ENCODE data around the gene VEZF1. TPM values are rescaled to one million over a fixed set of nuclear protein-coding genes. Genes with fewer than 3 reads are reported as not detected.

Gene VEZF1
- total and polyA plus RNA-seq, 2 of the 8 experiments (the other 6 are each of a cell fraction or from before 2014, with no cell fraction given), result 28.9 to 61.9 TPM

DNA sequence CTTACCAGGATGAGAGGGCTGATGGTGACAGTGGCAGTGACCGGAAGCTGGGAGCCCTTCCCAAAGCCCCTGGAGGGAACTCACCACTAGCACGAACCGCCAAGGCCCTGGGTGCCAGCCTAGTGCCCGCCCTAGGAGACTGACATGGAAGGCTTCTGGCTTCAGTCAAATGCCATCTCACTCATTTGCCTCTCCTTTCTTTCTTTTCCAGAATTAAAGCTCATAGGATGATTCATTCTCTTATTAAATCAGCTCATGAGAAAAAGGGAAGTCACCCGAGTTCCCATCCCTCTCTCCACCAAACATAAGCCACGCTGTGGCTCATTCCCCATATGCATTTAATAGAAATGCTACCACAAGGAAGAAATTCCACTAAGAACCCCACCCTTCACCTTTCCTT, 44.9 kb downstream of the VEZF1 start:
- no peak overlapping the region for H3K4me2 ChIP-seq (ENCODE audit: insufficient read depth in 1 of 2, low read depth in 2 of 2, low read length in 2 of 2)
- no peak for TF ChIP-seq SAP30 (IDR thresholded peaks at IDR 0.05; ENCODE audit: insufficient read depth, insufficient replicate concordance, low read length)
- TF ChIP-seq SP2 (IDR thresholded peaks at IDR 0.05; ENCODE audit: low read length), result no peak
- no peak for TF ChIP-seq CHD2 (IDR thresholded peaks at IDR 0.05; ENCODE audit: low read length)
- no peak for TF ChIP-seq GTF2F1 (IDR thresholded peaks at IDR 0.05; ENCODE audit: borderline replicate concordance, low read depth, low read length)
- TF ChIP-seq EGR1 (IDR thresholded peaks at IDR 0.05; ENCODE audit: borderline replicate concordance, low read depth, low read length), result no peak
- TF ChIP-seq SIX5 (IDR thresholded peaks at IDR 0.05; ENCODE audit: low read depth, low read length), result no peak
- no peak for TF ChIP-seq BCL11A (IDR thresholded peaks at IDR 0.05; ENCODE audit: low read depth in 2 of 2, low read length in 2 of 2)
- TF ChIP-seq KDM5A (IDR thresholded peaks at IDR 0.05; ENCODE audit: low read length), result no peak
- TF ChIP-seq POU5F1 (IDR thresholded peaks at IDR 0.05; ENCODE audit: low read depth, low read length), result no peak
- TF ChIP-seq, protein P1, sequence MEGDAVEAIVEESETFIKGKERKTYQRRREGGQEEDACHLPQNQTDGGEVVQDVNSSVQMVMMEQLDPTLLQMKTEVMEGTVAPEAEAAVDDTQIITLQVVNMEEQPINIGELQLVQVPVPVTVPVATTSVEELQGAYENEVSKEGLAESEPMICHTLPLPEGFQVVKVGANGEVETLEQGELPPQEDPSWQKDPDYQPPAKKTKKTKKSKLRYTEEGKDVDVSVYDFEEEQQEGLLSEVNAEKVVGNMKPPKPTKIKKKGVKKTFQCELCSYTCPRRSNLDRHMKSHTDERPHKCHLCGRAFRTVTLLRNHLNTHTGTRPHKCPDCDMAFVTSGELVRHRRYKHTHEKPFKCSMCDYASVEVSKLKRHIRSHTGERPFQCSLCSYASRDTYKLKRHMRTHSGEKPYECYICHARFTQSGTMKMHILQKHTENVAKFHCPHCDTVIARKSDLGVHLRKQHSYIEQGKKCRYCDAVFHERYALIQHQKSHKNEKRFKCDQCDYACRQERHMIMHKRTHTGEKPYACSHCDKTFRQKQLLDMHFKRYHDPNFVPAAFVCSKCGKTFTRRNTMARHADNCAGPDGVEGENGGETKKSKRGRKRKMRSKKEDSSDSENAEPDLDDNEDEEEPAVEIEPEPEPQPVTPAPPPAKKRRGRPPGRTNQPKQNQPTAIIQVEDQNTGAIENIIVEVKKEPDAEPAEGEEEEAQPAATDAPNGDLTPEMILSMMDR (IDR thresholded peaks at IDR 0.05; ENCODE audit: control extremely low read depth in 1 of 3, insufficient read depth in 1 of 3, low read depth in 1 of 3, low read length in 3 of 3), result no peak
- TF ChIP-seq SIRT6 (IDR thresholded peaks at IDR 0.05; ENCODE audit: low read length), result no peak
- no peak for TF ChIP-seq MAFK (IDR thresholded peaks at IDR 0.05; ENCODE audit: low read depth, low read length)

More for the DNA sequence above, 44.9 kb downstream of the VEZF1 start:
- Histone ChIP-seq H2BK20ac (ENCODE audit: low read length) (no peak overlapping the region), H3K4me3 (ENCODE audit: extremely low read depth in 1 of 4, insufficient read depth in 2 of 4, low read depth in 3 of 4, low read length in 4 of 4) (no peak overlapping the region), H4K8ac (ENCODE audit: extremely low read depth, insufficient read depth, low read length) (no peak overlapping the region), H3K79me2 (ENCODE audit: control insufficient read depth in 1 of 2, insufficient read depth in 2 of 2, low read length in 2 of 2) (no peaks in the 10 kb centered on the region), H2AFZ (ENCODE audit: low read length) (no peak overlapping the region), H3K14ac (ENCODE audit: insufficient read length) (no peak overlapping the region), H3K23me2 (ENCODE audit: low read depth, low read length) (no peaks in the 10 kb centered on the region), H4K20me1 (replicated peaks in 1 of 2; ENCODE audit: control insufficient read depth in 1 of 2, insufficient read depth in 2 of 2, low read length in 2 of 2) (no peaks in the 10 kb centered on the region), H3K9ac (replicated peaks in 1 of 4; ENCODE audit: extremely low read depth in 1 of 4, low read depth in 3 of 4, low read length in 3 of 4) (no peak overlapping the region), H3K27me3 (replicated peaks in 1 of 4; ENCODE audit: control insufficient read depth in 3 of 4, extremely low read depth in 1 of 4, insufficient read depth in 3 of 4, low read length in 3 of 4) (no peaks in the 10 kb centered on the region), H3K4ac (replicated peaks; ENCODE audit: insufficient read length, low read depth, low read length) (no peak overlapping the region), H3K23ac (ENCODE audit: insufficient read length) (no peak overlapping the region), H3K9me3 (ENCODE audit: insufficient read depth in 2 of 2, low read depth in 1 of 2, low read length in 1 of 2) (no peaks in the 10 kb centered on the region), H3K4me1 (replicated peaks in 1 of 4; ENCODE audit: control insufficient read depth in 3 of 4, insufficient read depth in 4 of 4, low read length in 3 of 4) (peaks cover 3 to 11% (median 6%) of the 10 kb centered on the region in 4 experiments; a peak in 6 of 7 replicates), H3K27ac (ENCODE audit: low read depth, low read length) (no peak overlapping the region), H2BK15ac (ENCODE audit: low read length) (no peak overlapping the region), H2BK12ac (ENCODE audit: low read depth, low read length) (no peak overlapping the region), H3K18ac (ENCODE audit: extremely low read depth, low read length) (no peak overlapping the region; the same call in 1 of the 2 replicates), H2BK5ac (ENCODE audit: low read depth, low read length) (no peak overlapping the region), H2BK120ac (replicated peaks; ENCODE audit: low read depth, low read length) (no peak overlapping the region), H3K79me1 (ENCODE audit: low read depth, low read length) (no peaks in the 10 kb centered on the region; the same call in none of the 2 replicates), H2AK5ac (ENCODE audit: low read depth, low read length) (no peak overlapping the region), H4K5ac (ENCODE audit: insufficient read length, low read depth, low read length) (no peak overlapping the region), H3K56ac (replicated peaks; ENCODE audit: insufficient read length, low read depth, low read length) (no peak overlapping the region), H4K91ac (replicated peaks; ENCODE audit: insufficient read length, low read length) (no peak overlapping the region), H3K36me3 (ENCODE audit: control insufficient read depth in 2 of 4, insufficient read depth in 4 of 4, low read length in 3 of 4) (no peaks in the 10 kb centered on the region)
- 82% methylated on average over 6 of the region's 6 CpGs; no CpG with 5 or more reads in 1 of the 2 experiments for WGBS, 2 experiments (ENCODE audit: extremely low coverage in 1 of 2, insufficient coverage in 1 of 2, insufficient read length in 1 of 2, insufficient replicate concordance in 2 of 2, low coverage in 1 of 2, low lambda C conversion rate in 2 of 2, missing lambda C conversion rate in 1 of 2)
- ChIA-PET CTCF (ENCODE audit: partially characterized antibody) (interaction anchor here (0.8 to 6.8 kb wide), 7 partner anchors 9 to 45 kb away, joined by 3 to 33 read pairs (median 5); partner anchors contain the start of gene CUEDC1), POLR2A (ENCODE audit: partially characterized antibody) (interaction anchor here (1.2 kb wide), 1 partner anchor 38 kb away, joined by 3 read pairs; no protein-coding TSS in a partner anchor)
- DNase-seq (ENCODE audit: low read depth in 1 of 2, low spot score in 2 of 2), result no peak
- no peak for FAIRE-seq

All from H1 (cell line).